Ovary (tissue), 9 donors: ENCODE results near the gene SLC23A2. TPM values are rescaled to one million over a fixed set of nuclear protein-coding genes. Genes with fewer than 3 reads are reported as not detected.
A peak's percentile ranks its signal among the peaks of the same experiment; 100 is the strongest.

Experiments
- DNase-seq, 5 donors: peaks; one replicate each; pipeline ENCODE4 v3.0.0-alpha.2; 2019 to 2020
- H3K27ac ChIP-seq, 2 donors: fragments of 200-600 bp; one replicate each; pipeline versions ENCODE4 v1.5.1 to v1.8.0; 2019 to 2022
- H3K27me3 ChIP-seq: fragments of 200-600 bp; one replicate; pipeline ENCODE4 v1.8.0; 2022
- H3K36me3 ChIP-seq: fragments of 200-600 bp; sonication (generic); one replicate; pipeline ENCODE4 v1.5.1; 2019
- H3K4me1 ChIP-seq: one replicate; pipeline ENCODE4 v1.8.1; 2013; ENCODE audit warnings: mild to moderate bottlenecking, moderate library complexity; ENCODE audit not compliant: insufficient read depth
- H3K4me3 ChIP-seq: fragments of 200-600 bp; sonication (generic); one replicate; pipeline ENCODE4 v1.5.1; 2017
- H3K9me3 ChIP-seq, 2 donors: fragments of 200-600 bp in 1 of 2; sonication (generic) in 1 of 2; one replicate each; pipeline versions ENCODE4 v1.5.1 to v1.8.1; 2013 to 2019; ENCODE audit warnings: mild to moderate bottlenecking in 1 of 2, moderate library complexity in 1 of 2
- CTCF ChIP-seq, 3 donors: fragments of 450-650 bp in 2 of 3; fragments of 200-600 bp in 1 of 3; IDR thresholded peaks; one replicate each; pipeline versions ENCODE4 v1.5.1 to v1.8.0; 2016 to 2022; ENCODE audit warnings: antibody characterized with exemption in 3 of 3, mild to moderate bottlenecking in 1 of 3
- EP300 ChIP-seq: sonication (generic); formaldehyde crosslinking; IDR thresholded peaks from one replicate; pipeline ENCODE4 v1.6.1; 2017; ENCODE audit warnings: antibody characterized with exemption
- POLR2A ChIP-seq: fragments of 450-650 bp; IDR thresholded peaks from one replicate; pipeline ENCODE4 v1.6.1; 2017; ENCODE audit warnings: antibody characterized with exemption, mild to moderate bottlenecking, moderate library complexity
- WGBS, 3 donors: extraction: QIAGEN DNeasy Blood & Tissue Kit in 1 of 3; methylation state at CpG; one replicate each; pipeline versions ENCODE4 v1.1.5 to v1.1.7; 2013 to 2017; 5-methylcytosine and 5-hydroxymethylcytosine counted together
- intact Hi-C, 4 donors: fragments of 100-400 bp; cut with DNase I; formaldehyde crosslinking; loops; one replicate each; pipeline versions ENCODE4 v1.11.0 to v1.15.1; 2022 to 2023
- polyA plus RNA-seq, 2 donors: library from polyadenylated mRNA; stranded (reverse); fragments of 200-250 nt in 1 of 2; fragments of 350-450 nt in 1 of 2; fragmentation: Illumina TruSeq in 1 of 2; extraction: RNeasy Lipid Tissue Mini Kit (QIAGEN cat#74804) in 1 of 2; gene quantifications; one replicate each; pipeline ENCODE4 v1.2.3, GENCODE V29; 2013 to 2014
- total RNA-seq, 7 donors: library from RNA; depleted of rRNA in 2 of 7; stranded (reverse); fragments of >200 nt in 2 of 7; fragmentation: NEBNext Ultra II Directional in 3 of 7; extraction: Animal tissue kit (Norgen Biotek cat#: 25700) in 3 of 7; gene quantifications; one replicate each; pipeline versions ENCODE4 v1.1.0 to v1.2.4, GENCODE V29; 2016 to 2023
- donor health status: DM: no; HTN: no; CAD: no; lungs with moderate emphysema.
- donor health status: DM: no; HTN: no; CAD: no.
- donor health status: Bipolar disorder and iron deficiency.
- donor health status: DM: yes; HTN: yes; CAD: no.
- donor health status: DM: no; HTN: no; CAD: no.
- donor health status: DM: yes; HTN: yes; CAD: no.

SLC23A2 gene
- total and polyA plus RNA-seq, 9 donors = 28.7 to 95.6 (median 61.0) TPM

GRCh38 chr20:5041433-5041832, 40.1 kb upstream of the SLC23A2 start:
- no peaks in the 10 kb centered on the region for H3K9me3 ChIP-seq
- peaks cover 2% of the 10 kb centered on the region for H3K4me1 ChIP-seq
- no peak overlapping the region for H3K27ac ChIP-seq
- DNase-seq = peak in 1 of 5 donors; percentile 40
- TF ChIP-seq POLR2A (no peak), EP300 (no peak), CTCF (IDR thresholded peaks at IDR 0.05) (no peak)
- intact Hi-C loops = no loop called here
- no peak overlapping the region for H3K4me3 ChIP-seq
- H3K36me3 ChIP-seq = no peaks in the 10 kb centered on the region
- 20 to 40% (median 23%) methylated on average over 3 of the region's 3 CpGs for WGBS, 3 donors
- no peaks in the 10 kb centered on the region for H3K27me3 ChIP-seq

- H3K9me3 ChIP-seq = no peaks in the 10 kb centered on the region
- H3K27me3 ChIP-seq = no peaks in the 10 kb centered on the region
- no peak for TF ChIP-seq EP300
- TF ChIP-seq POLR2A = no peak
- TF ChIP-seq CTCF (IDR thresholded peaks at IDR 0.05) = no peak
- no peak overlapping the region for H3K27ac ChIP-seq
- no peaks in the 10 kb centered on the region for H3K36me3 ChIP-seq
- no peak overlapping the region for H3K4me3 ChIP-seq
- H3K4me1 ChIP-seq = peaks cover 2% of the 10 kb centered on the region
- intact Hi-C loops = no loop called here
- no peak for DNase-seq
- WGBS, 3 donors = 83 to 87% (median 83%) methylated on average over 4 of the region's 4 CpGs
These were observed 39.0 kb upstream of the SLC23A2 start for GRCh38 chr20:5040345-5040744.

- no peak for TF ChIP-seq POLR2A
- no peak for TF ChIP-seq EP300
- TF ChIP-seq CTCF (IDR thresholded peaks at IDR 0.05) = no peak
- 86 to 91% (median 89%) methylated on average over 1 of the region's 1 CpG for WGBS, 3 donors
- no peak overlapping the region for H3K27ac ChIP-seq
- no peaks in the 10 kb centered on the region for H3K36me3 ChIP-seq
- intact Hi-C loops = no loop called here
- no peak overlapping the region for H3K4me3 ChIP-seq
- DNase-seq = no peak
- peaks cover 2% of the 10 kb centered on the region for H3K4me1 ChIP-seq
- H3K9me3 ChIP-seq = no peaks in the 10 kb centered on the region
- no peaks in the 10 kb centered on the region for H3K27me3 ChIP-seq
These were observed 38.6 kb upstream of the SLC23A2 start for GRCh38 chr20:5039889-5040288.

GRCh38 chr20:5039255-5039657, 37.9 kb upstream of the SLC23A2 start:
- no peaks in the 10 kb centered on the region for H3K36me3 ChIP-seq
- no peak overlapping the region for H3K4me3 ChIP-seq
- no peaks in the 10 kb centered on the region for H3K9me3 ChIP-seq
- DNase-seq = no peak
- TF ChIP-seq EP300 (no peak), CTCF (IDR thresholded peaks at IDR 0.05) (no peak), POLR2A (no peak)
- H3K4me1 ChIP-seq = peaks cover 2% of the 10 kb centered on the region
- H3K27ac ChIP-seq = no peak overlapping the region
- H3K27me3 ChIP-seq = no peaks in the 10 kb centered on the region
- 65 to 75% (median 70%) methylated on average over 8 of the region's 8 CpGs for WGBS, 3 donors
- intact Hi-C loops = no loop called here
